Breast epithelium (tissue), 4 donors: ENCODE measurements around the gene C4BPA. TPM values are rescaled to one million over a fixed set of nuclear protein-coding genes. Genes with fewer than 3 reads are reported as not detected.

Experiments
- DNase-seq, 2 donors: peaks; one replicate each; pipeline ENCODE4 v3.0.0-alpha.2; 2019; ENCODE audit warnings: low spot score in 2 of 2
- H3K27ac ChIP-seq, 2 donors: fragments of 200-600 bp; sonication (generic) in 1 of 2; one replicate each; pipeline ENCODE4 v1.5.1; 2016 to 2019; ENCODE audit warnings: mild to moderate bottlenecking in 1 of 2
- H3K27me3 ChIP-seq, 2 donors: fragments of 200-600 bp; sonication (generic) in 1 of 2; one replicate each; pipeline versions ENCODE4 v1.5.1 to v1.6.0; 2017 to 2019; ENCODE audit warnings: control low read depth in 1 of 2, mild to moderate bottlenecking in 1 of 2
- H3K36me3 ChIP-seq: fragments of 200-600 bp; one replicate; pipeline ENCODE4 v1.5.1; 2019
- H3K4me1 ChIP-seq, 2 donors: fragments of 200-600 bp; sonication (generic); one replicate each; pipeline ENCODE4 v1.5.1; 2016 to 2019; ENCODE audit warnings: control low read depth in 1 of 2
- H3K4me3 ChIP-seq, 3 donors: fragments of 200-600 bp; sonication (generic); 1 replicate in 2 of 3; 2 replicates in 1 of 3; pipeline ENCODE4 v1.5.1; 2016 to 2019; ENCODE audit warnings: mild to moderate bottlenecking in 3 of 3, moderate library complexity in 2 of 3
- H3K9me3 ChIP-seq, 2 donors: fragments of 200-600 bp; sonication (generic) in 1 of 2; one replicate each; pipeline ENCODE4 v1.5.1; 2016 to 2019; ENCODE audit warnings: control low read depth in 1 of 2
- CTCF ChIP-seq, 3 donors: fragments of 450-650 bp; IDR thresholded peaks; one replicate each; pipeline ENCODE4 v1.5.1; 2016 to 2017; ENCODE audit warnings: antibody characterized with exemption in 3 of 3, mild to moderate bottlenecking in 3 of 3, moderate library complexity in 3 of 3
- POLR2A ChIP-seq: fragments of 450-650 bp; IDR thresholded peaks from one replicate; pipeline ENCODE4 v1.6.1; 2016; ENCODE audit warnings: antibody characterized with exemption, mild to moderate bottlenecking, moderate library complexity
- POLR2AphosphoS5 ChIP-seq, 3 donors: sonication (generic); formaldehyde crosslinking; IDR thresholded peaks; one replicate each; pipeline ENCODE4 v1.6.1; 2017; ENCODE audit warnings: antibody characterized with exemption in 3 of 3
- intact Hi-C: fragments of 100-400 bp; cut with DNase I; formaldehyde crosslinking; loops from one replicate; pipeline ENCODE4 v1.15.1; 2023; ENCODE audit warnings: low total_unique reads
- total RNA-seq, 3 donors: library from RNA; depleted of rRNA; stranded (reverse); fragments of >200 nt; gene quantifications; one replicate each; pipeline ENCODE4 v1.1.0, GENCODE V29; 2016

The C4BPA gene
- 1 to 10 TPM in 2 of 3 donors, not detected in 1; 6.4 to 7.5 TPM for total RNA-seq

GRCh38 chr1:207103892-207104373, at the start of gene C4BPA:
C4BPA (plus strand) TSS chr1:207104233; CDS start chr1:207113026, 8,793 bp downstream.
- intact Hi-C loops: no loop called here
- TF ChIP-seq POLR2A (no peak), CTCF (IDR thresholded peaks at IDR 0.05) (no peak), POLR2AphosphoS5 (IDR thresholded peaks at IDR 0.05) (no peak)
- Histone ChIP-seq H3K27ac (peak within 1 kb of the TSS; percentile 19 to 60), H3K36me3 (no peaks in the 10 kb centered on the region), H3K4me1 (no peaks in the 10 kb centered on the region), H3K27me3 (no peaks in the 10 kb centered on the region), H3K9me3 (no peaks in the 10 kb centered on the region), H3K4me3 (no peak within 1 kb of the TSS)
- no peak for DNase-seq

- H3K4me1 ChIP-seq: peaks cover 0 to 9% of the 10 kb centered on the region in 2 donors
- no peak for DNase-seq
- no peak overlapping the region for H3K4me3 ChIP-seq
- no peaks in the 10 kb centered on the region for H3K9me3 ChIP-seq
- intact Hi-C loops: no loop called here
- TF ChIP-seq CTCF (IDR thresholded peaks at IDR 0.05) (no peak), POLR2AphosphoS5 (IDR thresholded peaks at IDR 0.05) (no peak), POLR2A (no peak)
- H3K36me3 ChIP-seq: no peaks in the 10 kb centered on the region
- peak overlapping the region in 1 of 2 donors; percentile 29 for H3K27ac ChIP-seq
- no peaks in the 10 kb centered on the region for H3K27me3 ChIP-seq
Observed at GRCh38 chr1:207054491-207054890, 49.5 kb upstream of the C4BPA start.

GRCh38 chr1:207055386-207056001, 48.5 kb upstream of the C4BPA start:
- H3K4me3 ChIP-seq: no peak overlapping the region
- no peak for DNase-seq
- H3K27me3 ChIP-seq: no peaks in the 10 kb centered on the region
- no peaks in the 10 kb centered on the region for H3K9me3 ChIP-seq
- no peaks in the 10 kb centered on the region for H3K36me3 ChIP-seq
- no peak overlapping the region for H3K27ac ChIP-seq
- peaks cover 0 to 9% of the 10 kb centered on the region in 2 donors for H3K4me1 ChIP-seq
- TF ChIP-seq CTCF (IDR thresholded peaks at IDR 0.05): no peak
- no peak for TF ChIP-seq POLR2AphosphoS5 (IDR thresholded peaks at IDR 0.05)
- intact Hi-C loops: no loop called here

- Histone ChIP-seq H3K27me3 (no peaks in the 10 kb centered on the region), H3K9me3 (no peaks in the 10 kb centered on the region), H3K36me3 (no peaks in the 10 kb centered on the region), H3K4me1 (peaks cover 0 to 6% of the 10 kb centered on the region in 2 donors), H3K27ac (peak overlapping the region in 1 of 2 donors; percentile 29), H3K4me3 (no peak overlapping the region)
- DNase-seq: no peak
- TF ChIP-seq CTCF (IDR thresholded peaks at IDR 0.05) (no peak), POLR2A (no peak), POLR2AphosphoS5 (IDR thresholded peaks at IDR 0.05) (no peak)
- intact Hi-C loops: no loop called here
Observed at GRCh38 chr1:207056673-207057072, 47.4 kb upstream of the C4BPA start.

- Histone ChIP-seq H3K4me1 (no peaks in the 10 kb centered on the region), H3K9me3 (no peaks in the 10 kb centered on the region), H3K36me3 (no peaks in the 10 kb centered on the region), H3K27ac (peak overlapping the region in 1 of 2 donors; percentile 19), H3K4me3 (no peak overlapping the region), H3K27me3 (no peaks in the 10 kb centered on the region)
- TF ChIP-seq CTCF (IDR thresholded peaks at IDR 0.05) (no peak), POLR2AphosphoS5 (IDR thresholded peaks at IDR 0.05) (no peak), POLR2A (no peak)
- intact Hi-C loops: no loop called here
- DNase-seq: no peak
Observed at GRCh38 chr1:207058252-207058651, 45.8 kb upstream of the C4BPA start.
